GM19324 (cell line): ENCODE data around the gene MSMB.

Experiments used
- ATAC-seq: cut with Tn5 transposase; IDR thresholded peaks from one replicate; pipeline ENCODE4 v1.9.1; 2021; ENCODE audit warnings: mild to moderate bottlenecking, moderate library complexity; ENCODE audit not compliant: unreplicated experiment, low FRiP score

Gene MSMB

GRCh38 chr10:46035923-46036849, 9.9 kb downstream of the MSMB start:
- no peak for ATAC-seq

DNA sequence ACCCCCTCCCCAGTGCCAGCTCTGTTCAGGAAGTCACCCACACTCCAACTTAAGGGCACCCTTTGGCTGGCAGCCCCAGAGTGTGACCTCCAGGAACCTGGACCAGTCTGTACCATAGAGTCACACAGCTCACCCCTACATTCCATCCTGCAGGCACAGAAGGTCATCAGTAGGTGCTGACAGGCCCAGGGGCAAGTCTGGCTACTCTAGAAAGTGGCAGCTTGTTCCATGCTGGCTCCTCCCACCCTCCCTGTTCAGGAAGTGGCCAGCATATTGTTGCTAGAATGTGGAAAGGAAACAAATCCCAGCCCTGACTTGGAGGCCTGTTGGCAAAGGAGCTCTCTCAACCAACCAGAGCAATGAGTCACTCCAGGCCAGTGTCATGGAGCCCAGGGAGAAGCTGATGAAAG, 12.5 kb downstream of the MSMB start:
- ATAC-seq: no peak

- ATAC-seq: no peak
Measured at GRCh38 chr10:46031648-46032532, 14.2 kb downstream of the MSMB start.

GRCh38 chr10:46030091-46030937, 15.8 kb downstream of the MSMB start, which contains the start of gene NCOA4:
Gene NCOA4, minus strand, starts transcription at chr10:46030623. Its CDS starts 13,943 bp downstream, at chr10:46016680.
- peak; percentile 95 for ATAC-seq

DNA sequence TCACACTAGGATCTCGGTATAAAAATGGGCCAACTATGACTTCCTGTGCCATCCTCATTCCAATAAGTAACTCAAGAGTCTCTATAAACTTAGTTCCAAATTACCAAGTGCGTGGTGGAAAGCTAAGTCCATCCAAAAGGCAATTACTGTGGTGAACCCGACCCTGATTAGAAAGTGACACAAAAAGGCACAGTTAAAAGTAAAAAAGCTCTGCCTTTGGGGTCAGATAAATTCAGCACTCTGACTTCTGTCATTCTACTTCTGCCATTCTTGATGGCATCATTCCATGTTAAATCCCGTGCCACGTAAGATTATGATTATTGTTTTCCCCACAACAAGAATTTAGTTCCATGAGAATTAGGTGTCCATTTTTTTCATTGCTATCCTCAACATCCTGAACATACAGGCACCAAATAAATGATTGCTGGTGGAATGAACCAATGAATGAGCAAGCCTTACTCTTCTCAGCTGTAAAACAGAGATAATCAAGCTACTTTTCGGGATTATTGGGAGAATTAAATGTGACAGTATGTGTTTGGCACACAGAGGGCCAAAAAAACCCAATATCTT, 16.5 kb downstream of the MSMB start:
- no peak for ATAC-seq

- no peak for ATAC-seq
Measured at GRCh38 chr10:46028584-46029460, 17.2 kb downstream of the MSMB start.

DNA sequence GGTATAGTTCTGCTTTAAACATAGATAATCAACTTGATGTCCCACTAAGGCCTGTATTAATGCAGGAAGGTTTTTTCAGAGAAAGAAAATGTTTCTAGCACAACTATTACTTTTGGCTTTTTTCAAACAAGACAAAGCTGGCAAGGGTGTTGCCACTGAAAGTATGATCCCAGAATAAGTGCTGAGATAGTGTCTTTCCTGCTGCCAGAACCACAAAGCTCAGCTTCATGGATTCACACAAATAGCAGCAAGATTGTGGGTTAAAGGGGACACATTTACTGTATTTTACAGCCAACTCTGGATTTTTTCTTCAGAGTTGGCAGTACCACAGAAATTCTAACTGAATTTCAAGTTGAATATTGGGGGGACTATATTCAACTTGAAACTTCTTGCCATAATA, 20.0 kb downstream of the MSMB start:
- ATAC-seq: no peak

DNA sequence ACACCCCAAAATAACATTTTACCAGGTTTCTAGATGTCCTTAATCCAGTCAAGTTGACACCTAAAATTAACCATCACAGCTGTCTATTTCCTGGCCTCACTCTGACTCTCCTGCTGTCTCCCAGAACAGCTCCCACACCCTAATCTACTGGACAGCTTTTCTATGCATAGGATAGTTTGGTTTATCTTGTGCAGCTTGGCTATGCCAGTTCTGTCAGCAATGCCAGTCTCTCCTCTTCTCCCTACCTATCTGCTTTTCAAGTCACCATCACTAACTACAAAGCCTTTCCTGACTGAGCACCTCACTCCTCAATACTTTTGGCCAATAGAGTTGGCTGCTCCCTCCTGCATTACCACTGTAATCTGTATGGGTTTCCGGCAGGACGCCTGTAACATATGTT, 20.7 kb downstream of the MSMB start:
- no peak for ATAC-seq

DNA sequence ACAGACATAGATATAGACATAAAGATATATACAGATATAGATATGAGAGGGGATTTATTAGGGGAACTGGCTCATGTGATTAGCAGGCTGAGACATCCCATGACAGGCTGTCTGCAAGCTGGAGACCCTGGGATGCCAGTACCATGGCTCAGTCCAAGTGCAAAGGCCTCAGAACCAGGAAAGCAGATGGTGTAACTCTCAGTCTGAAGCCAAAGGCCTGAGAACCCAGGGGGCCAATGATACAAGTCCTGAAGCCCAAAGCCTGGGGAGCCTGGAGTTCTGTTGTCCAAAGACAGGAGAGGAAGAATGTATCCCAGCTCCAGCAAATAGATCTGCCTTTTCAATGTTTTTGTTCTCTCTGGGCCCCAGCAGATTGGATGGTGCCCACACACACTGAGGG, 21.1 kb downstream of the MSMB start:
- ATAC-seq: no peak

GRCh38 chr10:46022978-46023702, 22.9 kb downstream of the MSMB start:
- peak; percentile 89 for ATAC-seq

DNA sequence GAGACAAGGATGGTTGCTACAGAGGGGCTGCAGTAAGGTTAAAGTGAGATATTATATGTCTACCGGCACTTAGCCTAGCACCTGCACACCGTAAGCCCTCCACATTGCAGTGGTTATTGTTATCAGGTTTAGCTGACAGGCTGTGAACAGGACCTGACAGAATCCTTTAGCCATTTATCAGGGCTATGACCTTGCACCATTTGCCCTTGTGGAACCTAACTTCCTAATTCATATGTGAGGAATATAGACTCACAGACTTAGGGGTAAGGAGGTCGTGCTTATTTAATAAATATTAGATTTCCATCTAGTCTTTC, 25.8 kb downstream of the MSMB start:
- ATAC-seq: no peak

DNA sequence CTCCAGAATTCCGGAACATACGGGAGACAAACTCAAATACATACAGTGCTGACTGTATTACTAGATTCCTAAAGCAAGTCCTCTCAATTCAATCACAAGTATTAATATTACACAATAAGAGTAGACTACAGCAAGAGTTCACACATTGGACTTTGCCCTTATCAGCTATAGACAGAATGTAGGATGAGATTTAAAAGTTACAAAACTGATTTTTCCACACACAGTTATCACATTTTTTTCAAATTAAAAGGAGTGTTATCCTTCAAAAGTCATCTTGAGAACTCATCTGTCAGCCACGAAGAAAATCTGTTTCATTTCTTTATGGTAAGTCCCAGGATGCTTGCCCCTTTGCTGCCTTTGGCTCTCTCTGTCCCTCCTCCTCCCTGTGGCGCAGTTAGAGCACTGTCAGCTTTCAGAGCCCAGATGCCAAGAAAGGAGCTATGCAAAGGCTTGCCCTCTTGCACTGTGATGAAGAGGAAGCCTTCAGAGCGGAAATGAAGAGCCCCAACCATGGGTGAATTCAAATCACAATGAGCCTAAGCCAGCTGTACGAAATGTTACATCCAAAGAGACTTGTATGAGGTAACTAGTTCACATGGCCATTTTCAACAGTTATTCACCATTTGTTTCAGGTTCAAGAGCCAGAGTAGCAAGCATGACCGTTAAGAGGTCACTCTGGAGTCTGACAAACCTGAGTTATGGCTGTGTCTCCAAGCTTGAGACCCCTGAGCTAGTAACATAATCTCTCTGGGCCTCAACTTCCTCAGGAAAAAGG, 26.3 kb downstream of the MSMB start:
- ATAC-seq: no peak

- ATAC-seq: no peak
Measured at GRCh38 chr10:46019177-46019528, 26.9 kb downstream of the MSMB start.

- ATAC-seq: no peak
Measured at GRCh38 chr10:46018453-46019176, 27.5 kb downstream of the MSMB start.

DNA sequence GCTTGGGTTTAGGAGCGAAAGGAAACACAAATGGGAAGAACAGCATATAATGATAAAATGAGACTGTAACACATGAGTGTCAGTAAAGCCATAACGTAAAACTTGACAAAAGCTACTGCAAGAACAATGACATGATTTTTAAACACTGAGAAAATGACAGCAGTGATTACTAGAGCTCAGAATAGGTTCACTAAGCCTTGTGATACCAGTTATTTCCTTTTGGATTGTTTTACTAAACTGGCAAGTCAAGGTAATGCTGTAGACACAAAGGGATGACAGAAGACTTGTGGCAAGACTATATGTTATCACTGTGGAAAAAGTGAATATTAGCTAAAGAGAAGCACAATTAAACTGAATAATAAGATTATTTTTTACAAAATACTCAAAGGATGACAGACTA, 28.3 kb downstream of the MSMB start:
- no peak for ATAC-seq

- ATAC-seq: no peak
Measured at GRCh38 chr10:46016811-46017210, 29.3 kb downstream of the MSMB start.

DNA sequence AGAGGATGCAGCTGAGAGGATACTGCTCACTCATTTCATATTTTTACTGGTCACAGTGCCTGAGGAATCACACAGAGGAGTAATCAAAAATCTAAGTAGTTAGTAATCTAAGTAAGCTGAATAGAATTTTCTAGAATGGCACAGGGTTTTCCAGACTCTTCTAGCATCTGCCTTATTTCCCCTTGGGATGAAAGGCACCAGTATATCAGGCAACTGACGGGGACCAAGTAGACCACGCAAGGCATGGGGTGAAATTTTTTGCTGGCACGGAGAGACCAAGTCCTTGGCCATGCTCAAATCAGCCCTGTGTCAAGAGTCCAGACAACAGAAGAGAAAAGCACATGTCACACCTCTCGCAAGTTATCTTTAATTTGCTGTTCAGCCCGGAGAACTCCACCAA, 29.9 kb downstream of the MSMB start:
- no peak for ATAC-seq
